Choroid plexus epithelial cell (primary cell): ENCODE results near the gene C6orf163.

ENCODE experiments used
- DNase-seq: peaks from one replicate; pipeline ENCODE4 v3.0.0-alpha.2; 2010; ENCODE audit warnings: low read depth
- H3K4me3 ChIP-seq: 2 replicates; pipeline ENCODE4 v1.5.1; 2011; ENCODE audit warnings: low read depth, mild to moderate bottlenecking, control low read depth, low read length, moderate library complexity
- CTCF ChIP-seq: conservative IDR thresholded peaks from 2 replicates; pipeline ENCODE4 v1.5.1; 2011; ENCODE audit warnings: low read depth, mild to moderate bottlenecking, control low read depth, inconsistent platforms, low read length, moderate library complexity

Gene C6orf163

GRCh38 chr6:87373377-87373776 lies 28.8 kb downstream of the C6orf163 start:
- TF ChIP-seq CTCF = no peak
- no peak for DNase-seq
- H3K4me3 ChIP-seq = no peak overlapping the region

GRCh38 chr6:87375315-87375714 lies 30.7 kb downstream of the C6orf163 start:
- no peak for DNase-seq
- no peak for TF ChIP-seq CTCF
- no peak overlapping the region for H3K4me3 ChIP-seq

GRCh38 chr6:87376643-87377042 lies 32.0 kb downstream of the C6orf163 start:
- H3K4me3 ChIP-seq = no peak overlapping the region
- DNase-seq = no peak
- no peak for TF ChIP-seq CTCF

GRCh38 chr6:87378947-87379346 lies 34.3 kb downstream of the C6orf163 start:
- no peak for TF ChIP-seq CTCF
- DNase-seq = no peak
- no peak overlapping the region for H3K4me3 ChIP-seq

GRCh38 chr6:87382861-87383260 lies 38.2 kb downstream of the C6orf163 start:
- no peak for TF ChIP-seq CTCF
- H3K4me3 ChIP-seq = no peak overlapping the region
- DNase-seq = no peak

GRCh38 chr6:87384038-87384437 lies 39.4 kb downstream of the C6orf163 start:
- H3K4me3 ChIP-seq = no peak overlapping the region
- no peak for TF ChIP-seq CTCF
- no peak for DNase-seq

GRCh38 chr6:87384449-87384848 lies 39.8 kb downstream of the C6orf163 start:
- H3K4me3 ChIP-seq = no peak overlapping the region
- DNase-seq = no peak
- TF ChIP-seq CTCF = no peak
